H9 (cell line): ENCODE measurements around the gene PTPMT1. TPM values are rescaled to one million over a fixed set of nuclear protein-coding genes. Genes with fewer than 3 reads are reported as not detected.

Experiments used
- DNase-seq: peaks from one replicate; pipeline ENCODE4 v3.0.0-alpha.2; 2017
- H2AFZ ChIP-seq: one replicate; pipeline ENCODE4 v1.6.1; 2013; ENCODE audit warnings: mild to moderate bottlenecking, low read length, control low read depth, moderate library complexity
- H2AK5ac ChIP-seq: 2 replicates; pipeline ENCODE4 v1.6.1; 2013; ENCODE audit warnings: low read length, control low read depth, mixed read lengths; ENCODE audit not compliant: insufficient read length
- H2BK120ac ChIP-seq: one replicate; pipeline ENCODE4 v1.6.1; 2013; ENCODE audit warnings: low read depth, mild to moderate bottlenecking, low read length, control low read depth, inconsistent platforms; ENCODE audit not compliant: poor library complexity, severe bottlenecking
- H2BK12ac ChIP-seq: 2 replicates; pipeline ENCODE4 v1.6.1; 2013; ENCODE audit warnings: low read length, control low read depth, mixed read lengths, low read depth; ENCODE audit not compliant: insufficient read length
- H2BK15ac ChIP-seq: 2 replicates; pipeline ENCODE4 v1.6.1; 2013; ENCODE audit warnings: low read depth, low read length, control low read depth
- H2BK20ac ChIP-seq: one replicate; pipeline ENCODE4 v1.6.1; 2013; ENCODE audit warnings: low read depth, mild to moderate bottlenecking, low read length, control low read depth, inconsistent platforms; ENCODE audit not compliant: poor library complexity, severe bottlenecking
- H2BK5ac ChIP-seq: 2 replicates; pipeline ENCODE4 v1.6.1; 2013; ENCODE audit warnings: low read length, control low read depth, mixed read lengths; ENCODE audit not compliant: insufficient read length
- H3K14ac ChIP-seq: 2 replicates; pipeline ENCODE4 v1.6.1; 2013; ENCODE audit warnings: low read length, control low read depth; ENCODE audit not compliant: insufficient read depth
- H3K18ac ChIP-seq: 2 replicates; pipeline ENCODE4 v1.6.1; 2013; ENCODE audit warnings: low read depth, mild to moderate bottlenecking, mixed read lengths, low read length, control low read depth; ENCODE audit not compliant: insufficient read length
- H3K23ac ChIP-seq: 2 replicates; pipeline ENCODE4 v1.6.1; 2013; ENCODE audit warnings: low read length, control low read depth, mixed read lengths, low read depth; ENCODE audit not compliant: insufficient read length
- H3K23me2 ChIP-seq: 2 replicates; pipeline ENCODE4 v1.6.1; 2013; ENCODE audit warnings: low read depth, mild to moderate bottlenecking, mixed read lengths, low read length, control low read depth; ENCODE audit not compliant: insufficient read length, poor library complexity, severe bottlenecking
- H3K27ac ChIP-seq: 2 replicates; pipeline ENCODE4 v1.5.1; 2013; ENCODE audit warnings: low read length, control low read depth, mixed read lengths, low read depth; ENCODE audit not compliant: insufficient read length
- H3K27me3 ChIP-seq: 2 replicates; pipeline ENCODE4 v1.6.1; 2013; ENCODE audit warnings: low read length, control low read depth, inconsistent platforms; ENCODE audit not compliant: insufficient read depth
- H3K4ac ChIP-seq: 2 replicates; pipeline ENCODE4 v1.6.1; 2013; ENCODE audit warnings: low read depth, mild to moderate bottlenecking, control low read depth, inconsistent platforms, low read length, moderate library complexity
- H3K4me1 ChIP-seq: 2 replicates; pipeline ENCODE4 v1.6.1; 2013; ENCODE audit warnings: low read length, control low read depth, inconsistent platforms; ENCODE audit not compliant: insufficient read depth
- H3K4me2 ChIP-seq: 2 replicates; pipeline ENCODE4 v1.6.1; 2013; ENCODE audit warnings: low read length, control low read depth, mixed read lengths; ENCODE audit not compliant: insufficient read length, insufficient read depth
- H3K56ac ChIP-seq: 2 replicates; pipeline ENCODE4 v1.6.1; 2013; ENCODE audit warnings: low read depth, mild to moderate bottlenecking, mixed read lengths, low read length, control low read depth; ENCODE audit not compliant: insufficient read length
- H3K79me1 ChIP-seq: 2 replicates; pipeline ENCODE4 v1.6.1; 2013; ENCODE audit warnings: low read depth, mild to moderate bottlenecking, moderate library complexity, low read length, control low read depth, inconsistent platforms; ENCODE audit not compliant: insufficient read depth, poor library complexity, severe bottlenecking
- H3K79me2 ChIP-seq: 2 replicates; pipeline ENCODE4 v1.6.1; 2013; ENCODE audit warnings: low read length, control low read depth, inconsistent platforms; ENCODE audit not compliant: insufficient read depth
- H3K9ac ChIP-seq: 2 replicates; pipeline ENCODE4 v1.6.1; 2013; ENCODE audit warnings: low read length, control low read depth, mixed read lengths; ENCODE audit not compliant: insufficient read length; ENCODE audit errors: extremely low read depth
- H3K9me3 ChIP-seq: one replicate; pipeline ENCODE4 v1.6.1; 2013; ENCODE audit warnings: low read depth, low read length, inconsistent platforms; ENCODE audit not compliant: control insufficient read depth
- H3T11ph ChIP-seq: one replicate; pipeline ENCODE4 v1.6.1; 2013; ENCODE audit warnings: mild to moderate bottlenecking, low read length, control low read depth, inconsistent platforms
- H4K20me1 ChIP-seq: one replicate; pipeline ENCODE4 v1.6.1; 2013; ENCODE audit not compliant: control insufficient read depth, insufficient read length, insufficient read depth
- H4K5ac ChIP-seq: 2 replicates; pipeline ENCODE4 v1.6.1; 2013; ENCODE audit warnings: low read depth, mild to moderate bottlenecking, mixed read lengths, low read length, control low read depth; ENCODE audit not compliant: insufficient read length
- H4K8ac ChIP-seq: replicated peaks from 2 replicates; pipeline ENCODE4 v1.6.1; 2013; ENCODE audit warnings: low read length, control low read depth, mixed read lengths, low read depth; ENCODE audit not compliant: insufficient read length
- H4K91ac ChIP-seq: 2 replicates; pipeline ENCODE4 v1.6.1; 2013; ENCODE audit warnings: low read depth, mild to moderate bottlenecking, moderate library complexity, mixed read lengths, low read length, control low read depth; ENCODE audit not compliant: insufficient read length
- H3K27ac Mint-ChIP-seq, 3 experiments: 2 replicates in 2 of 3; 3 replicates in 1 of 3; pipeline ENCODE4 v1.8.0; 2020 to 2021; ENCODE audit warnings: mixed read lengths in 3 of 3, mild to moderate bottlenecking in 1 of 3, moderate library complexity in 1 of 3
- H3K27me3 Mint-ChIP-seq: 2 replicates; pipeline ENCODE4 v1.8.0; 2021; ENCODE audit warnings: low read depth, mild to moderate bottlenecking, moderate library complexity, mixed read lengths
- H3K36me3 Mint-ChIP-seq, 3 experiments: 2 replicates in 2 of 3; 3 replicates in 1 of 3; pipeline ENCODE4 v1.8.0; 2020 to 2021; ENCODE audit warnings: low read depth in 3 of 3, mixed read lengths in 3 of 3; ENCODE audit not compliant: insufficient read depth in 1 of 3
- H3K4me1 Mint-ChIP-seq, 2 experiments: 2 replicates each; pipeline ENCODE4 v1.8.0; 2020; ENCODE audit warnings: mixed read lengths in 2 of 2
- H3K4me3 Mint-ChIP-seq, 2 experiments: 2 replicates in 1 of 2; 3 replicates in 1 of 2; pipeline ENCODE4 v1.8.0; 2020 to 2021; ENCODE audit warnings: mild to moderate bottlenecking in 2 of 2, mixed read lengths in 2 of 2, moderate library complexity in 1 of 2
- H3K9me3 Mint-ChIP-seq, 2 experiments: 2 replicates in 1 of 2; 3 replicates in 1 of 2; pipeline ENCODE4 v1.8.0; 2020; ENCODE audit warnings: mild to moderate bottlenecking in 2 of 2, mixed read lengths in 2 of 2, moderate library complexity in 1 of 2
- CTCF ChIP-seq: fragments of 200-600 bp; sonication (generic); conservative IDR thresholded peaks from 3 replicates; pipeline ENCODE4 v1.8.0; 2021; ENCODE audit warnings: antibody characterized with exemption, mild to moderate bottlenecking
- WGBS: extraction: QIAGEN DNeasy Blood & Tissue Kit; methylation state at CpG from one replicate; pipeline ENCODE4 v1.1.7; 2013; ENCODE audit warnings: missing lambda C conversion rate, low lambda C conversion rate, mixed read lengths; ENCODE audit not compliant: insufficient read length; ENCODE audit errors: extremely low coverage; 5-methylcytosine and 5-hydroxymethylcytosine counted together
- total RNA-seq: library from RNA; stranded (reverse); gene quantifications from 2 replicates; pipeline ENCODE4 v1.2.1, GENCODE V29; 2021

The PTPMT1 gene
- total RNA-seq, 1 experiment from 2014 or later = 72.9 TPM

- Mint-ChIP-seq H3K4me1 (peaks cover 18 to 21% of the 10 kb centered on the region in 2 experiments), H3K27ac (peak within 1 kb of the TSS; percentile 100), H3K36me3 (peaks cover 42 to 77% (median 72%) of the 10 kb centered on the region in 3 experiments), H3K27me3 (no peaks in the 10 kb centered on the region), H3K9me3 (peaks cover 0 to 3% of the 10 kb centered on the region in 2 experiments; a peak in 2 of 5 replicates), H3K4me3 (peak within 1 kb of the TSS; percentile 94 to 100)
- Histone ChIP-seq H3K9ac (peak within 1 kb of the TSS; percentile 94), H3K23ac (no peak within 1 kb of the TSS), H3K56ac (no peak within 1 kb of the TSS), H4K20me1 (no peaks in the 10 kb centered on the region), H3K23me2 (peaks cover 4% of the 10 kb centered on the region), H3K9me3 (no peaks in the 10 kb centered on the region), H3K14ac (peak within 1 kb of the TSS; percentile 99), H3T11ph (no peak within 1 kb of the TSS), H2BK15ac (0 out of 2 replicates have a peak within 1 kb of the TSS, but pooled peaks have one; percentile 9), H3K18ac (peak within 1 kb of the TSS; percentile 99), H3K4ac (no peak within 1 kb of the TSS; the same call in 1 of the 2 replicates), H4K91ac (no peak within 1 kb of the TSS), H3K4me1 (peaks cover 5% of the 10 kb centered on the region), H3K4me2 (peak within 1 kb of the TSS; percentile 98), H3K79me2 (peaks cover 7% of the 10 kb centered on the region; the same call in 1 of the 2 replicates), H4K5ac (peak within 1 kb of the TSS; percentile 37), H2AFZ (peak within 1 kb of the TSS; percentile 84), H2BK20ac (no peak within 1 kb of the TSS), H3K27ac (peak within 1 kb of the TSS; percentile 75), H2BK12ac (no peak within 1 kb of the TSS), H2AK5ac (no peak within 1 kb of the TSS), H3K27me3 (no peaks in the 10 kb centered on the region), H2BK5ac (peak within 1 kb of the TSS; percentile 94), H2BK120ac (no peak within 1 kb of the TSS), H4K8ac (peak within 1 kb of the TSS; percentile 37), H3K79me1 (peaks cover 6% of the 10 kb centered on the region)
- DNase-seq = peak; percentile 92
- TF ChIP-seq CTCF = no peak
- WGBS = no CpG with 5 or more reads among the region's 72 CpGs
Measured at GRCh38 chr11:47578524-47579494, 13.4 kb downstream of the PTPMT1 start, which contains the start of the genes KBTBD4 and NDUFS3. TSS of gene KBTBD4 (minus strand) at chr11:47578970. CDS start at chr11:47578951, 19 bp downstream. TSS of gene NDUFS3 (plus strand) at chr11:47579074. CDS start at chr11:47579092, 18 bp downstream.
